HG02943 (cell line): Measurements from ENCODE around the gene CIAO2B.
"Not testable (repeated sequence)": the region's sequence is repeated elsewhere in the genome, so short reads cannot be mapped to it uniquely, and the experiment has no call there.

Source experiments
- ATAC-seq: cut with Tn5 transposase; IDR thresholded peaks from one replicate; pipeline ENCODE4 v1.9.1; 2021; ENCODE audit warnings: mild to moderate bottlenecking, low read depth, moderate library complexity; ENCODE audit not compliant: unreplicated experiment

CIAO2B gene

GRCh38 chr16:66956154-66956457 lies 21.9 kb upstream of the CIAO2B start:
- not testable (repeated sequence) for ATAC-seq

GRCh38 chr16:66955363-66956153 lies 21.4 kb upstream of the CIAO2B start:
- not testable (repeated sequence) for ATAC-seq

GRCh38 chr16:66954097-66954659 lies 20.0 kb upstream of the CIAO2B start:
- ATAC-seq, result no peak

GRCh38 chr16:66953462-66954096 lies 19.4 kb upstream of the CIAO2B start:
- ATAC-seq, result no peak

- no peak for ATAC-seq
Observed at GRCh38 chr16:66952430-66953110, 18.4 kb upstream of the CIAO2B start.

GRCh38 chr16:66950971-66951790 lies 17.0 kb upstream of the CIAO2B start:
- ATAC-seq, result no peak

GRCh38 chr16:66950437-66950836 lies 16.2 kb upstream of the CIAO2B start:
- no peak for ATAC-seq

GRCh38 chr16:66949472-66949871 lies 15.3 kb upstream of the CIAO2B start:
- ATAC-seq, result no peak

- ATAC-seq, result no peak
Observed at GRCh38 chr16:66948837-66949225, 14.6 kb upstream of the CIAO2B start.

GRCh38 chr16:66948134-66948836 lies 14.1 kb upstream of the CIAO2B start:
- ATAC-seq, result no peak

- ATAC-seq, result no peak
Observed at GRCh38 chr16:66947302-66948065, 13.3 kb upstream of the CIAO2B start.

GRCh38 chr16:66946974-66947301 lies 12.7 kb upstream of the CIAO2B start:
- no peak for ATAC-seq

GRCh38 chr16:66946541-66946940 lies 12.3 kb upstream of the CIAO2B start:
- ATAC-seq, result no peak

- no peak for ATAC-seq
Observed at GRCh38 chr16:66945939-66946338, 11.7 kb upstream of the CIAO2B start.

- ATAC-seq, result not testable (repeated sequence)
Observed at GRCh38 chr16:66944971-66945370, 10.8 kb upstream of the CIAO2B start.

GRCh38 chr16:66944054-66944441 lies 9.8 kb upstream of the CIAO2B start:
- no peak for ATAC-seq

- no peak for ATAC-seq
Observed at GRCh38 chr16:66943426-66944053, 9.3 kb upstream of the CIAO2B start.

- ATAC-seq, result no peak
Observed at GRCh38 chr16:66942981-66943380, 8.8 kb upstream of the CIAO2B start.

- ATAC-seq, result no peak
Observed at GRCh38 chr16:66940236-66940635, 6.0 kb upstream of the CIAO2B start.
